Measurements from ENCODE around the gene MYO16.
"Not testable (repeated sequence)": the region's sequence is repeated elsewhere in the genome, so short reads cannot be mapped to it uniquely, and the experiment has no call there.

MYO16 gene

DNA sequence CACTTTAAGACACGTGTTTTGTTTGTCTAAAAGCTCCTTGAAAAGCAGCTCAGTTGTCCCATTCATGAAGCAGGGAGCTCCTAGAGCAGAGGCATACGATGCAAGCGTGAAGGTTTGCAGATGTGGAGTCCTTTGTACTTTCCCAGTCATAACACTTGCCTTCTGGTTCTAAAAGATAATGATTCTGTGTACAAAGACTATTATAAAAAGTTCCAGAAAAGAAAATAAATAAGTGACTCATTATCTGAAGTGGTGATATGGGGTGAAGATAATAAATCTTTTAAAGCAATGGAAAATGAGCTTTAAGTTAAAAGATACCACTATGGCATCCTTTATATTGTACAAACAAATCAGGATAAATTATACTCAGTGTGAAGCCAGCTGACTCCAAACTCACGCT is 569.9 kb downstream of the MYO16 start:
- no peak for DNase-seq (ENCODE audit: low read depth)

GRCh38 chr13:109200556-109200955 is 571.1 kb downstream of the MYO16 start:
- DNase-seq (ENCODE audit: low read depth), result no peak

- DNase-seq (ENCODE audit: low read depth), result no peak
Observed at GRCh38 chr13:109203587-109203986, 574.2 kb downstream of the MYO16 start.

- DNase-seq (ENCODE audit: low read depth), result no peak
Observed at GRCh38 chr13:109204252-109204651, 574.8 kb downstream of the MYO16 start.

- no peak for DNase-seq (ENCODE audit: low read depth)
Observed at GRCh38 chr13:109204657-109205056, 575.2 kb downstream of the MYO16 start.

DNA sequence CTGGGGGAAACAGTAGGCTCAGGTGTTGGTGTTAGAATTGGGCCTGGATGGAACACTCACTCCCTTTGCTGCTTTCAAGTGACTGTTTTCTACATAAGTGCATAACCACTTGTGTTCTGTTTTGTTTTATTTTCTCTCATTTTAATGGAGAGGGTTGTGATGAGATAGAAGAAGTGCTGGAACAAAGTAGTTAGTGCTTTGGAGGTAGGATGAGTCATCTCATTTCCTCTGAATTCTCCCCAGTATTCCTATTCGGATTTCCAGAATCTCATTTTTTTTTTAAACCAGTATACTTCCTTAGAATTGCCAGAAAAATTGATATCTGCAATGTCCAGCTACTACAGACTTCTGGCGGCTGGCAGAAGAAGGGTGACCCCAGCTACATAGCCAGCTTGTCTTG is 575.9 kb downstream of the MYO16 start:
- no peak for DNase-seq (ENCODE audit: low read depth)

GRCh38 chr13:109206616-109207015 is 577.2 kb downstream of the MYO16 start:
- DNase-seq (ENCODE audit: low read depth), result no peak

GRCh38 chr13:109207622-109208021 is 578.2 kb downstream of the MYO16 start:
- no peak for DNase-seq (ENCODE audit: low read depth)

DNA sequence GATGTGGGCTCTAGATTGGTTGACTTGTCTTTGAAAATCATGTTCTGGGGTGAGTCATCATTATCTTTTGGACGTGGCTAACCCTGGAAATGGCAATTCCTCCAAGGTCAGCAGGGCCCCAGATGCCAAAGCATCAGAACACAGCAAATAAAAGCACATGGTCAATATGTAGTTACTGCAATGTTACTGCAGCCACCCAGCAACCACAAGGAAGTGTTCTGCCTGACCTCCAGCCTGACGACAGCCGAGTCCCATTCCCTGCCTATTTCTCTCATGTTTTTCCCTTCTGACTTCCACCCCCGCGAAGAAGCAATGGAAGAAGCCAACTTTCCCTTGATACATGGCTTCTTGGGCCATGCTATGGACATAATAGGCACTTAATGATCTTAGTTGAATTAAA is 579.1 kb downstream of the MYO16 start:
- DNase-seq (ENCODE audit: low read depth), result no peak

DNA sequence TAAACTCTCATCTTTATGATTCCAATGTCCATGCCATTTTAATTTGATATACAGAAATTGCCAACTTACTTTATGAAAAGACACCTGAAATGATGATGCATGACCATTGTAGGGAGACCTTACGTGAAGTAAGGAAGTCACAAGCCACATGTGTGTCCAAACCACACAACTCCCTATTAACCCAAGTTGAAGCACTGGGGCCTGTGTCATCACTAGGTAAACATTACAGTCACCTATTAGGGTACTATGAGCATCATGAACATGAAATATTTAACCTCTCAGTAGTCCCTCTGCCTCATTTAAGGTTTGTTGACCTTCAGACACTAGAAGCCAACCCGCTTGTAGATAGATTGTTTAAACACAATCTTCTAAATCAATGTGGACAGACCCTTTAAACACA is 580.1 kb downstream of the MYO16 start:
- no peak for DNase-seq (ENCODE audit: low read depth)

DNA sequence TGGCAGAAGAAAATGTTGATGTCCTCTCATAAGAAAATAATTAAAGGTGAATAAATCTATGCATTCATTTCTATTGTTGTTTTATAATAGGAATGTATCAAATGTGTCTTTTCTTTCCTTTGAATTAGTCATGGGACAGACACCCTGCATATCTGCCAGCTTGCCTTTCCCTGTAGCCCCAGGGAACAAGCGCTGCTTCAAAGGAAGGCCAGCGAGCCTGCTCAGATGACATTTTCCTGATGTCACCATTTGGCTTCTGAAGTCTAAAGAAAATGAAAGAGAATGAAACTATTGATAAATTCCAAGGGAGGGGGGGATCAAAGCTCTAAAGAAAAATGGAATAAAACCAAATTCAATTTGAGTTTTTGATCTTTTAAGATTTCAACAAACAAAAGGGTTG is 582.2 kb downstream of the MYO16 start:
- no peak for DNase-seq (ENCODE audit: low read depth)

DNA sequence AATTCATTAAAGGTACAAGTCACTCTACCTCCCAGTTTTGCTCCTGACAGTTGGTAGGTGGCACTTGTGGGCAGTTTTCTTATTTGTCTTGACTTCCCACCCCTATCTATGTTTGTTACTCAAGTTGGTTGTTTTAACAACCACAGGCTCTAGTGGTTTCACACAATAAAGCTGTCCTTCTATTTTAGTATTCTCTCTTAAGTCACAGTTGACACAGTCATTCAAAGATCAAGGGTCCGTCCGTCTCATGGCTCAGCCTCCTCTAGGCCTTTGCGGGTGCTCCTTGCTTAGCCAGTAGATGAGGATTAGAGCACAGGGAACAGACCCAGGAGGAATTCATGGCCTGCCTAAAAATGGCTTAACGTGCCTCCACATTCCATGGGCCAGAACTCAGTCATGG is 583.2 kb downstream of the MYO16 start:
- DNase-seq (ENCODE audit: low read depth), result no peak

DNA sequence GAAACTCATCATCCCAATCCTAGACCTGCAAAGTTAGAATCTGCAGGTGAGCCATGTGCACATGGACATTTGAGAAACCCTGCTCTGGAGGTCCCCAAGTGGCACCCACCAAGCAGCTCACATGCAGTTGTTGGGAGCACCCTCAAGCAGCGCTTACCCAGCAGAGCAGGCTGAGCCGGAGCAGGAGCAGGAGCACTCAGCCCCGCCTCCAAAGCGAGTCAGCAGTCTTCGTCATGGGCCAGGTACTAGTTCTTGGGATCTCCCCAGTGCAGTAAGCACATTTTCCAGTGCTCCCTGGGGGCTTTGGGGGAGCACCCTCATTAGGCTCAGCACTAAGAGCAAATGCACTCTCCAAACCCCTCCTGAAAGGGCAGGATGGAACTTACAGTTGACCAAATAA is 584.3 kb downstream of the MYO16 start:
- no peak for DNase-seq (ENCODE audit: low read depth)

- DNase-seq (ENCODE audit: low read depth), result no peak
Observed at GRCh38 chr13:109214393-109214792, 585.0 kb downstream of the MYO16 start.

DNA sequence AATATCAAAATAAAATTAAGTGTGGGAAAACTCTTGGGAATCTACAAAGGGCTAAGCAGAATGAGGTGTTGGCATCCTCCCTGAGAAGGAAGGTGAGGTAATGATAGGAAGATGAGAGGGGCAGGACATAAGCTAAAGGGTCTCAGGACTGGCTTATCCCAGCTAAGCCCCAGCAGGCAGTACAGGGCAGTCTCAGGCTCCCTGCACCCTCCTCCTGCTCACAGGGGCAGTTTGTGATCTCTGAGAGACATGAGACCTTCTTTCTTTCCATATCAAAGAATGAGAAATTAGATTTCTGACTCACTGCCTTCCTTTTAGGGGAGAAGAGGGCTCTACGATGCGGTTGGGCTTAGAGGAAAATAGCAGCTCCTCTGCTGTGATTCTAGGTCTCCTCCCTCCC is 586.0 kb downstream of the MYO16 start:
- DNase-seq (ENCODE audit: low read depth), result no peak

GRCh38 chr13:109217510-109217909 is 588.1 kb downstream of the MYO16 start:
- not testable (repeated sequence) for DNase-seq (ENCODE audit: low read depth)

GRCh38 chr13:109220631-109221030 is 591.2 kb downstream of the MYO16 start:
- DNase-seq (ENCODE audit: low read depth), result no peak

GRCh38 chr13:109224033-109224432 is 594.6 kb downstream of the MYO16 start:
- DNase-seq (ENCODE audit: low read depth), result no peak

GRCh38 chr13:109226631-109227030 is 597.2 kb downstream of the MYO16 start:
- DNase-seq (ENCODE audit: low read depth), result no peak

GRCh38 chr13:109227344-109227940 is 598.0 kb downstream of the MYO16 start:
- no peak for DNase-seq (ENCODE audit: low read depth)

- DNase-seq (ENCODE audit: low read depth), result no peak
Observed at GRCh38 chr13:109228211-109228610, 598.8 kb downstream of the MYO16 start.

DNA sequence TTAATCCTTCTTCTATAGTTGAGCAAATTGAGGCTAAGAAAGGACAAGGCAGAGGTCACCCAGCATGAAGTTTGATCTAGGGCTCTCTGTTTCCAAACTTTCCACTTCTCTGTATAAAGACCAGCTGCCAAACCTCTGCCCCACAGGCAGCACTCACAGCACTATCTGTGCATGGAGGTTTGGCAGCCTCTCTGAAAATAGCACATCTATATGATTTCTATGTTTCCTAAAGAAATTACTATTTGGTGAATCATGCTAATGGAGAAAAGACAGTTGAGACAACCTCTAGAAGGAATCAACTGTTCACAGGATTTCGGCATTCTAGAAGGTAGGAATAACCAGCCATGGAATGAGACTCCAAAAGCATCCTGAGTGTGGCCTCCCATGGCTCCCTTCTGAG is 602.5 kb downstream of the MYO16 start:
- no peak for DNase-seq (ENCODE audit: low read depth)

- DNase-seq (ENCODE audit: low read depth), result no peak
Observed at GRCh38 chr13:109233293-109233692, 603.9 kb downstream of the MYO16 start.

DNA sequence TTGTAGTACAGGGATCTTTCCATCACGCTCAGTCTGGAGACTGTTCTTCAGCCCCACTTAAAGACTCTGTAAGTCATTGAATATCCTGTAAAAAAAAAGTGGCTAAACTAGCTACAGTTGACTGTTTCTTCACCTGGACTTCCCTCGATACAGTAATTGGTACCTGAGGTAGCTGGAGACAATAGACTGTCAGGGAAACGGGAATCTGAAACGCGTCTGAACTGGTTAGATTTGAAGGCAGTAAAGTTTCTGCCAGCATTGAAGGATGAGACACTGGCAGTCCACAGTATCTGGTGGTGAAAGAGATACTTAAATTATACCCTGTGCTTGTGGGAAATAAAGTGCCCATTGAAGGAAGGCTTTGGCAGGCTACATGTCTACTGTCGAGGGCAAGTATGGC is 606.5 kb downstream of the MYO16 start:
- no peak for DNase-seq (ENCODE audit: low read depth)

DNA sequence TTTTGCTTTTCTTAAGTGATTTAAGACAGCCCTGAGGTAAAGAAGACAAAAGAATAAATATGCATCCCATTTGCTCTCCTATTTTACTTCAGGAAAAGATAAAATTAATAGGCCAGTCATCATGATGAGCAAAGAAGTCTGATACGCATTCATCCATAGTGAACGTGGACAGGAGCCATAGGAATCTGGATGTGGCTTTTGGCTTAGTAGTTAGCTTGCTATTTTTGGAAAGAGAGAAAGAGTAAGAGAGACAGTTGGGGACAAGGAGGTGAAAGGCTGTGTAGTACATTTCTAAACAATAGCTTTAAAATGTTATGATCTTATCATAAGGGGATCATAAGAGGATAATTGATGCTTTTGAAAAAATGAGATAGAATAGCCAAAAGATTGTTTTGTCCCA is 611.7 kb downstream of the MYO16 start:
- DNase-seq (ENCODE audit: low read depth), result no peak
